Ectodermal cell (in vitro differentiated cells): ENCODE results near the gene LRRC23.
"Not testable (repeated sequence)": the region's sequence is repeated elsewhere in the genome, so short reads cannot be mapped to it uniquely, and the experiment has no call there.

ENCODE experiments used
- H3K27ac ChIP-seq: 2 replicates; pipeline ENCODE4 v1.7.0; 2013; ENCODE audit warnings: mild to moderate bottlenecking, low read depth, low read length; ENCODE audit not compliant: insufficient read depth, poor library complexity, severe bottlenecking
- H3K27me3 ChIP-seq: 2 replicates; pipeline ENCODE4 v1.7.0; 2013; ENCODE audit warnings: mild to moderate bottlenecking, low read length; ENCODE audit not compliant: insufficient read depth, control insufficient read depth, poor library complexity, severe bottlenecking
- H3K36me3 ChIP-seq: one replicate; pipeline ENCODE4 v1.7.0; 2013; ENCODE audit warnings: low read length; ENCODE audit not compliant: control insufficient read depth, insufficient read depth
- H3K4me1 ChIP-seq: one replicate; pipeline ENCODE4 v1.7.0; 2013; ENCODE audit warnings: low read length; ENCODE audit not compliant: control insufficient read depth, insufficient read depth
- H3K4me3 ChIP-seq: 2 replicates; pipeline ENCODE4 v1.7.0; 2013; ENCODE audit warnings: low read depth, low read length, control low read depth; ENCODE audit not compliant: insufficient read depth
- H3K9me3 ChIP-seq: 2 replicates; pipeline ENCODE4 v1.7.0; 2013; ENCODE audit warnings: mild to moderate bottlenecking, low read length, moderate library complexity; ENCODE audit not compliant: control insufficient read depth
- WGBS, 2 experiments: methylation state at CpG; one replicate each; pipeline ENCODE4 v1.1.7; 2013; ENCODE audit warnings: missing lambda C conversion rate in 2 of 2; 5-methylcytosine and 5-hydroxymethylcytosine counted together

The LRRC23 gene

DNA sequence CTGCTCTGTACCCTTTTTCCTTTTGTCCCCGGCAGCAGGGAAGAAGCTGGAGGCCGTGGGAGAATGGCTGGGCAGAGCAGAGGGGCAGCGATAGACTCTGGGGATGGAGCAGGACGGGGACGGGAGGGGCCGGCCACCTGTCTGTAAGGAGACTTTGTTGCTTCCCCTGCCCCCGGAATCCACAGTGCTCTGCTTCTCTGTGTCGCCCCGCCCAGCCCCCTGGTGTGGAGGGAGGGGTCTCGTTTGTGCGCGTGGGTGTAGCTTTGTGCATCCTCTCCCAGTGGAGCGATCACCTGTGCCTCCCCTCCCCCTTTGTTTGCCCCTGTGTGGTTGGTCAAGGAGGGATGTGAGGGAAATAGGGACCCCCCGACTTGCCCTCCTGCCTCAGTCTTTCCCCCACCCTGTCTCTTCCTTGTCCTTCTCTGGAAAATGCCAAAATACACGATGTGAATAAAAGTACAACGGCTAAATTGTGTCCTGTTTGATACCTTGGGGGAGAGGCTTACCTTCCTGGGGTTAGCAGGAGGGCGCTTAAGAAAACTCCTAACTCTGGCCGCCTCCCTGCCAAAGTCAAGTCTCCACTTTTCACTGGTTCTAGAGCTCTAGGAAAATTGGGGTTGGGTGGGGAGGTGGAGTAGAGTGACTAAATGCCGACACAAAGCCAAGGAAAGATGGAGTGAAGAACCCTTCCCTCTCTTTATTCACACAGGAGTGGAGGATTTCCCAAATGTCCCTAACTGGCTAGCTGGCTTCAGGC lies 38.3 kb upstream of the LRRC23 start:
- Histone ChIP-seq H3K9me3 (no peaks in the 10 kb centered on the region), H3K4me1 (peaks cover 9% of the 10 kb centered on the region), H3K36me3 (peaks cover 51% of the 10 kb centered on the region), H3K4me3 (peak overlapping the region; percentile 94), H3K27me3 (no peaks in the 10 kb centered on the region), H3K27ac (no peak overlapping the region)
- WGBS, 2 experiments: 60% methylated on average over 19 of the region's 19 CpGs

DNA sequence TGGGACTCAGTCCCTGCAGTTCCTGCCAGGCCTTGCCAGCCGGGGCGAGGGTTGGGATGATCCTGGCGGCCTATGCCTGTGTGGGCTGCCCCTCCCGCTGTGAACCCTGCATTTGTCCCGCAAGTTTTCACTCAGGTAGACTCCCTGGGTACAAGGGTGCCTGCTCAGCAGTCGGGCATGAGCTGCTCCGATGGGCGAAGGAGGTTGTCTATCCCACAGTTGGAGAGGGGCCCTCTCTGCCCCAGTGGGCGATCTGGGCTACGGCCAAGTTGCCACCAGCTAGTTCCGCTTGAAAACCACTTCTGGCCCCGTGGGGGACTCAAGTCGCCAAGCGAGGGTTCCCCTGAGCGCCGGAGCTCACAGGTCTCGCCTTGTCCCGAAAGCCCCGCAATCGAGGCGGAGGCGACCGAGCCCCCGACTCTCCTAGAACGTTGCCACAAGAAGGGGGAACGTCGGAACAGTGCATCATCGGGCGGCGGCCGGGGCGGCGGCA lies 37.7 kb upstream of the LRRC23 start:
- Histone ChIP-seq H3K4me3 (peak overlapping the region; percentile 94), H3K27ac (no peak overlapping the region), H3K36me3 (peaks cover 49% of the 10 kb centered on the region), H3K9me3 (no peaks in the 10 kb centered on the region), H3K4me1 (peaks cover 12% of the 10 kb centered on the region), H3K27me3 (no peaks in the 10 kb centered on the region)
- 5 to 6% methylated on average over 33 of the region's 33 CpGs for WGBS, 2 experiments

DNA sequence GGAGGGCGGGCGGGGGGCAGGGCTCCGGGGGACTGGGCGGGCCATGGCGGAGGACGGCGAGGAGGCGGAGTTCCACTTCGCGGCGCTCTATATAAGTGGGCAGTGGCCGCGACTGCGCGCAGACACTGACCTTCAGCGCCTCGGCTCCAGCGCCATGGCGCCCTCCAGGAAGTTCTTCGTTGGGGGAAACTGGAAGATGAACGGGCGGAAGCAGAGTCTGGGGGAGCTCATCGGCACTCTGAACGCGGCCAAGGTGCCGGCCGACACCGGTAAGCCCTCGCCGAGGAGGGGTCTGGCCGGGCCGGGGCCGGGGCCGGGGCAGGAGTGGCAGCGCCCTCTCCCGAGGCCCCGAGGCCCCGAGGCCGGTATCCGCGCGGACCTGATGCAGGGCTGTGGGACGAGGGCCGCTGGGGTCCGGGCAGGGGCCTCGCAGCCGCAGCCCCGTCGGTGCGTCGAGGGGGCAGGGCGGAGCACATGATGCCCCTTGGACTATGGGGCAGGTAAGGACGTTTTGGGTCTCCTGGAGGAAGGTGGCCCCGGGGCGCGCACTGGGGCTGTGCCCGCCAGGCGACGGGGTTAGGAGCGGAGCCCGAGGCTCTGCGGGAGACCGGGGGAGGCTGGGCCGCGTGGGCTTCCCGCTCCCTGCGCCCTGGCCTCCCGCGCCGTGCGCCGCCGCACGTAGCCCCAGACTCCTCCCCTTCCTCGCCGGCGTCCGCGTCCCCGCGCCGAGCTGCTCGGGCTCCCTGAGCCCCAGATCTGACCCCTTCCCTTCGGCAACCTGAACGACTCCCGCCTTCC lies 37.0 kb upstream of the LRRC23 start, which contains the start of gene TPI1:
Gene TPI1, plus strand, starts transcription at position 119 of the 798 bp plus-strand sequence. Its CDS starts 36 bp downstream, at position 155.
- H3K27me3 ChIP-seq: no peaks in the 10 kb centered on the region
- H3K36me3 ChIP-seq: peaks cover 44% of the 10 kb centered on the region
- H3K27ac ChIP-seq: peak within 1 kb of the TSS; percentile 62
- H3K9me3 ChIP-seq: no peaks in the 10 kb centered on the region
- H3K4me1 ChIP-seq: peaks cover 14% of the 10 kb centered on the region
- peak within 1 kb of the TSS; percentile 94 for H3K4me3 ChIP-seq
- WGBS, 2 experiments: 0% methylated on average over 86 of the region's 86 CpGs

DNA sequence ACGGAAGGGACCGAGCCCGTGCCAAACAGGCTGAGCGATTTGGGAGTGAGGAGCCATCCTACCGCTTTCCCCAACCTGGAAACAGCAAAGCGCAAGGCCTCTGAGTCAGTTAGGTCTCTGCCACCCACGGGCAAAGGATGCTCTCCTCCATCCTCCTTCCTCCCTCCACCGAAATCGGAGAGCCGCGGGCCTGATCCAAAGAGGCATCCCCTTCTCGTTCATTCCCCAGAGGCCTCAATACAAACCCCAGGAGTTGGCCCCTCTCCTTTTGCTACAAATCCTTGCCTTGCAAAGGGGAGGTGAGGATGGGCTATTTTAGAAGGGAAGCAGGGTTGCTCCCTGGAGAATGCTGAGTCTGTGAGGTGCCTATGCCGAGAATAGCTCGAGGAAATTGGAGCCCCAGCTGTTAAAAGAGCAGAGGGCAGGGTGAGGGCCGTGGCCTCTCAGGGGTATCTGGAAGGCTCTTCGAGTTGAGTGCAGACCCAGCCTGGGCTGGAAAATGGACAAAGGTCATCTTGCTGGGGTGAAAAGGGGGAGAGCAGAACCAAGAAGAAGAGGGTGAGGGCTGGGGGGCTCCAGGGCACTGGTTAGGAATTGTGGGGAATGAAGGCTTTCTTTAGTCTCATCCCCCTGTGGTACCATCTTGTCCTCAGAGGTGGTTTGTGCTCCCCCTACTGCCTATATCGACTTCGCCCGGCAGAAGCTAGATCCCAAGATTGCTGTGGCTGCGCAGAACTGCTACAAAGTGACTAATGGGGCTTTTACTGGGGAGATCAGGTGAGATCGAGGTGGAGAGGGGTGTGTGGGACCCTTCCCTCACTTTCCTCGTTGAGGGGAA lies 36.2 kb upstream of the LRRC23 start:
- peak overlapping the region; percentile 45 for H3K27ac ChIP-seq
- 6 to 7% methylated on average over 22 of the region's 22 CpGs for WGBS, 2 experiments
- peak overlapping the region; percentile 94 for H3K4me3 ChIP-seq
- H3K9me3 ChIP-seq: no peaks in the 10 kb centered on the region
- peaks cover 14% of the 10 kb centered on the region for H3K4me1 ChIP-seq
- no peaks in the 10 kb centered on the region for H3K27me3 ChIP-seq
- peaks cover 38% of the 10 kb centered on the region for H3K36me3 ChIP-seq

DNA sequence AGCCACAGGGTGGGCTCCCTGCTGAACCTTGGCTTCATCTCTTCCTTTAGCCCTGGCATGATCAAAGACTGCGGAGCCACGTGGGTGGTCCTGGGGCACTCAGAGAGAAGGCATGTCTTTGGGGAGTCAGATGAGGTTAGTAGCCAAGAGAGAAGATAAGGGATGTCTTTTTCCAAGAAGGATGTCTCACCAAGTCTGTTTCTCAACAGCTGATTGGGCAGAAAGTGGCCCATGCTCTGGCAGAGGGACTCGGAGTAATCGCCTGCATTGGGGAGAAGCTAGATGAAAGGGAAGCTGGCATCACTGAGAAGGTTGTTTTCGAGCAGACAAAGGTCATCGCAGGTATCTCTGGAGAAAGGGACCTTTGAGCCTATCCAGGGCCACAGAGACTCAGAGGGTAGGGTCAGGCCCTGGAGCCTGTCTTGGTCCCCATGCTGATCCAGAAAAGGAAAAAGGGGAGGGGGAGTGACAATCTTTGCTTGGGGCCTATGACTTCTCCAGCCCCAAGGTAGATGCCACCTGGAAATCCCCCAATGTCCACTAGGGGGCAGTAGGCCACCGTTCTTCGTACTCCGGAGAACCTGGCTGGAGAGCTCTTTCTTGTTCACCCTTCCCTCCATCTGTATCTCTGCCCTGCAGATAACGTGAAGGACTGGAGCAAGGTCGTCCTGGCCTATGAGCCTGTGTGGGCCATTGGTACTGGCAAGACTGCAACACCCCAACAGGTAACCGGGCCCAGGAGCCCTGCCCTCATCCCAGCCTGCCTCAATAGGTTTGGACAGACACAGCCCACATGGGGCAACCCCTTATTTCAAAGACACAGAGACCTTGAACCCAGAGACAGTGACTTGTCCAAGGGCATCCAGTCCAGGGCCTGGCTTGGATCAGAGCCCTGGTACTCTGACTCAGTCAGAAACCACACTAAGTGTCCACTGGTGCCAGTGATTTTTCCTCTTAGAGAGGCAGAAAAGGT lies 35.3 kb upstream of the LRRC23 start:
- Histone ChIP-seq H3K27me3 (no peaks in the 10 kb centered on the region), H3K4me3 (peak overlapping the region; percentile 94), H3K27ac (peak overlapping the region; percentile 70), H3K36me3 (peaks cover 30% of the 10 kb centered on the region), H3K9me3 (no peaks in the 10 kb centered on the region), H3K4me1 (peaks cover 14% of the 10 kb centered on the region)
- WGBS, 2 experiments: 45 to 47% methylated on average over 12 of the region's 12 CpGs

DNA sequence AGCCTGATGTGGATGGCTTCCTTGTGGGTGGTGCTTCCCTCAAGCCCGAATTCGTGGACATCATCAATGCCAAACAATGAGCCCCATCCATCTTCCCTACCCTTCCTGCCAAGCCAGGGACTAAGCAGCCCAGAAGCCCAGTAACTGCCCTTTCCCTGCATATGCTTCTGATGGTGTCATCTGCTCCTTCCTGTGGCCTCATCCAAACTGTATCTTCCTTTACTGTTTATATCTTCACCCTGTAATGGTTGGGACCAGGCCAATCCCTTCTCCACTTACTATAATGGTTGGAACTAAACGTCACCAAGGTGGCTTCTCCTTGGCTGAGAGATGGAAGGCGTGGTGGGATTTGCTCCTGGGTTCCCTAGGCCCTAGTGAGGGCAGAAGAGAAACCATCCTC lies 34.3 kb upstream of the LRRC23 start:
- Histone ChIP-seq H3K4me1 (peaks cover 14% of the 10 kb centered on the region), H3K36me3 (peaks cover 24% of the 10 kb centered on the region)
- 89 to 94% methylated on average over 4 of the region's 4 CpGs for whole genome bisulfite sequencing, 2 experiments
- not testable (repeated sequence) for H3K27me3 ChIP-seq, H3K4me3 ChIP-seq, H3K9me3 ChIP-seq, H3K27ac ChIP-seq

DNA sequence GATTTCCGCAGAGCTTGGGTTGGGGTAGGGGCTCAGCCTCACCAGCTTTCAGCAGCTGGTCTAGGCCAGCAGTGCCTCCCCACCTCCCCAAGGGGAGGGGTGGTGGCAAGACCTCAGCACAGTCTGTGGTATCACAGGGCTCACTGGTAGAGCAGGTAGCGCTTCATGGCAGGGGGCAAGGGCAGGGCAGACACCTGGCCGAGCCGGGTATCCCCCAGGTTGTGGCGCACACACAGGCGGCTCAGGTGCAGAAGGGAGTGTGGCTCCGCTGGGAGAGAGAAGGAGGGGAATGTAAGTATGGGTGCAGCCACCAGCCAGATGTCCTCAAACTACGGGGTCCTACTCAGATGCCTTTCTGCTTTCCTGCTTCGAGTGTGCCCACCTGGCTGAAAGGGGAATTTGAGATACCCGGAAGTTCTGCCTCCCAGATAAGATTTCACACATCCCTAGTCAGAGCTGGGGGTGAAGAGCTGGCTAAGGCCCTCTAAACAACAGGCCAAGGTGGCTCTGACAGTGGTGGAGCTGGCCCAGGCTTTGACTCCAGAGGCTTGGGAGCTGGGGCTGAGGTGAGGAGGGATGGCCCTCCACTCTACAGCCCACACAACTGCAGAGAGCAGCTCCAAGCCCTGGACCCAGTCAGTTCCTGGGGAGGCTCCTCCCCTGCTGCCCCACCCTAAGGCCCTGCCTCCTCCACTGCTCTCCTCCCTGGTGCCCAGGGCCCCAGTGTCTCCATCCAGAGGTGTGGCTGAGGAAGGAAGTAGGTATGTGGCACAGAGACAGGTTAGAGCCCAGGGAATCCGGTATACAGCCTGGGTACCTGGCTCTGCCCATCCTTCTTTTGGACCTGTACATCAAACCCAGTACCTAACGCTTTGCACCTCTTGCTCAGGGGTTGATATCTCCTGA lies 33.3 kb upstream of the LRRC23 start:
- Histone ChIP-seq H3K27me3 (no peaks in the 10 kb centered on the region), H3K9me3 (no peaks in the 10 kb centered on the region), H3K4me3 (peak overlapping the region; percentile 62), H3K4me1 (peaks cover 12% of the 10 kb centered on the region), H3K36me3 (peaks cover 20% of the 10 kb centered on the region), H3K27ac (no peak overlapping the region)
- 88 to 89% methylated on average over 12 of the region's 12 CpGs for WGBS, 2 experiments

DNA sequence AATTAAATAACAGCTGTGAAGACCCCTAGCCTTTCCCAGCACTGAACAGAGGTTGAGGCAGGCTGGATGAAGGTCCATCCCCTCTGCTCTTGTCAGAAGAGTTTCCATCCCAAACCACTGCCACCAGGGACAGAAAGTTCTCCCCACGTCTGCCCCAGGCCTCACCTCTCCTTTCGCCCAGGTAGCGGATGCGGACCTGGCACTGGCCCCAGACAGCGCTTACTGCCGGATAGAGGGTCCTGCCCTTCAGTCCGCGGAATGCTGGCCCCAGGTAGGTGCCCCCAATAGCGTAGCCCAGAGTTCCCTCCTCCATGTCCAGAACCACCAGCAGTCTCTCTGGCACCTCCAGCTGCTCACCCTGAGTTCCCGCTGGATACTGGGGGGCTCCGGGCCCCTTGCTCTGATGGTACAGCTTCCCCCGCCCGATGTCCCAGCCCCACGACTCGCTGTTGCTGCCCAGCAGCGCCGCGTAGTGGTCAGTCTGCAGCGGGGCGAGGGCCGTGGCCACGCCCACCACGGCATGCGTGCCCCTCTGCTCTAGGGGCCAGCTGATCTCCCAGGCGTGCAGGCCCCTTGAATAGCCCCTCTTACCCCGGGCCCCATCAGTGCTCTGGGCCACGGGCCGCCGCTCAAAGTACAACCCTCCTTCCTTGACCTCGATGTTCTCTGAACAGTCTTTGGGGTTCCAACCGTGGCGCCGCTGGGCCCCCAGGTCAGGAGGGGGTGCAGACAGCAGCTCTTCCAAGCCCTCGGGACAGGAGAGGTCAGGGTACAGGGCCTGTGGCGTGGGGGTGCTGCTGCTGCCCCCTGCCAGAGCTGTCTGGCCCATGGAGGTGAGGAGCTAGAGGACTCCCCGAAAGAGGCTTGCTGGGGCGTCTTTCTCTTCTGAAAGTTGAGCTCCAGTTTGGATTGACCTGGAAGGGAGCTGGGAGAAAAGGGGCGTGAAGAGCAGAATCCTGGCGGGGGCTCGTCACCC lies 32.3 kb upstream of the LRRC23 start:
- Histone ChIP-seq H3K9me3 (no peaks in the 10 kb centered on the region), H3K27ac (peak overlapping the region; percentile 30), H3K36me3 (peaks cover 20% of the 10 kb centered on the region), H3K4me1 (peaks cover 5% of the 10 kb centered on the region), H3K4me3 (peak overlapping the region; percentile 62), H3K27me3 (no peaks in the 10 kb centered on the region)
- WGBS, 2 experiments: 7 to 8% methylated on average over 40 of the region's 40 CpGs
